ENCODE data around the gene SEL1L3.
A peak's percentile ranks its signal among the peaks of the same experiment; 100 is the strongest.

The SEL1L3 gene

DNA sequence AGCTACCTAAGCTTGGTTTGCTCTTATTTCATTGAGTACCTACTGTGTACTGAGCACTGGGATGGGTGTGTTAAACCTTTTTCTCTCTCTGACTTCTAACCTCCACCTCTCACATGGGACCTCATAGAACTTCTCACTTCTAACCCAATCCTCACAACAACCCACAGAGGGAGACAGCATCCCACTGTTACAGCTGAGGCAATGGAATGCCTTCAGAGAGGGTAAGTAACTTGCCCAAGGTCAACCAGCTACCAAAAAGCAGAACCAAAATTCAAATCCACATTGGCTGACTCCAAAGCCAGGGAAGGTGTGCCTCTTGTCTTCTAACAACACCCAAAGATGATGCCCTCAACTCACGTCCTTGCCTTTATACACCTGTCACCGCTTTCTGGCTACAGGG lies 5.4 kb downstream of the SEL1L3 start:
- H3K4me3 ChIP-seq (ENCODE audit: low read depth, low read length) = no peak overlapping the region
- peak; percentile 3 for TF ChIP-seq CTCF (IDR thresholded peaks at IDR 0.05; ENCODE audit: low read depth, low read length, missing control alignments)
- no peak for DNase-seq (ENCODE audit: low read depth)
- in situ Hi-C loops (cut with HindIII; ENCODE audit: low sequenced_read_pairs) = no loop called here

DNA sequence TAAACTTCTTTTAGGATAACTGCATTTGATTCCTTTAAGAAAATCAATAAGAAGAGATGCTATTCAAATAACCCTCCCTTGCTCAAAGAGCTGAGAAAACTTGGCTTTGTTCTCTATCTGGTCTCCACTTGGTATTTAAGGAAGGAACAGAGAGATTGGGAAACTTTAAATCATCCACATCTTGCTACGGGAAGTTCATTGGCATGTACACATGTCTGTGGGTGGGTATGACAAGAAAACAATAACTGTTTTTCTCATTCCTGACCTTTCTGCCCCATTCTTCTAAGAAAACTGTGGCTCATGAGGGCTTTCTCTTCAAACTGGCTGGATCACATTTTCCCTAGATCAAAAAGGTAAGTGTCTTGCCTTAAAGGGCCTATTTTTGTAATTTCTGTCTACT lies 6.0 kb downstream of the SEL1L3 start:
- TF ChIP-seq CTCF (IDR thresholded peaks at IDR 0.05; ENCODE audit: low read depth, low read length, missing control alignments) = no peak
- H3K4me3 ChIP-seq (ENCODE audit: low read depth, low read length) = no peak overlapping the region
- in situ Hi-C loops (cut with HindIII; ENCODE audit: low sequenced_read_pairs) = no loop called here
- no peak for DNase-seq (ENCODE audit: low read depth)

GRCh38 chr4:25852103-25852502 lies 10.7 kb downstream of the SEL1L3 start:
- in situ Hi-C loops (cut with HindIII; ENCODE audit: low sequenced_read_pairs) = no loop called here
- no peak for TF ChIP-seq CTCF (IDR thresholded peaks at IDR 0.05; ENCODE audit: low read depth, low read length, missing control alignments)

DNA sequence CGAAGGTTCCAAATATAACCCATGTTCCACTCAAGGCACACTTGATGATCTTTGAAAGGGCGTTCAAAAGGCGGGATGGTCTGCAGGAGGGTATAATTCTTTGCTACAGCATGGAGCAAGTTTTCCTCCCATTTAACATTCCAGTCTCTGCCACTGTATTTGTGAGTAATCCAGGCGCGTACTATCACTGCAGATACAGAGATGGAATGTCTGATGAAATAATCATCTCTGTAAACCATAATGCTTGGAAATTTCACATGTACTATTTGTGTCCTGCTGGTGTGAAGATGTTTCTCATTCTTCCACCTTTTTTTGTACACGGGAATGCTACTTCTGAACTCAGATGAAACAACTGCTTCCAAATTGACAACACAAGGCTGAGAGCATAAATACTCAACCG lies 15.5 kb downstream of the SEL1L3 start:
- no peak overlapping the region for H3K4me3 ChIP-seq (ENCODE audit: low read depth, low read length)
- no peak for DNase-seq (ENCODE audit: low read depth)
- in situ Hi-C loops (cut with HindIII; ENCODE audit: low sequenced_read_pairs) = no loop called here
- TF ChIP-seq CTCF (IDR thresholded peaks at IDR 0.05; ENCODE audit: low read depth, low read length, missing control alignments) = no peak

More at GRCh38 chr4:25852103-25852502, 10.7 kb downstream of the SEL1L3 start:
- H3K4me3 ChIP-seq (ENCODE audit: low read depth, low read length) = no peak overlapping the region
- no peak for DNase-seq (ENCODE audit: low read depth)

GRCh38 chr4:25845841-25846653 lies 16.7 kb downstream of the SEL1L3 start:
- DNase-seq (ENCODE audit: low read depth) = no peak
- TF ChIP-seq CTCF (IDR thresholded peaks at IDR 0.05; ENCODE audit: low read depth, low read length, missing control alignments) = no peak
- in situ Hi-C loops (cut with HindIII; ENCODE audit: low sequenced_read_pairs) = no loop called here
- no peak overlapping the region for H3K4me3 ChIP-seq (ENCODE audit: low read depth, low read length)

- in situ Hi-C loops (cut with HindIII; ENCODE audit: low sequenced_read_pairs) = no loop called here
- DNase-seq (ENCODE audit: low read depth) = no peak
- no peak for TF ChIP-seq CTCF (IDR thresholded peaks at IDR 0.05; ENCODE audit: low read depth, low read length, missing control alignments)
- H3K4me3 ChIP-seq (ENCODE audit: low read depth, low read length) = no peak overlapping the region
These were observed 17.7 kb downstream of the SEL1L3 start for GRCh38 chr4:25844961-25845712.

Measured in astrocyte of the cerebellum (primary cell).